PC-9 (cell line): Measurements from ENCODE around the gene ADORA2B. TPM values are rescaled to one million over a fixed set of nuclear protein-coding genes. Genes with fewer than 3 reads are reported as not detected.
A peak's percentile ranks its signal among the peaks of the same experiment; 100 is the strongest.

Experiments used
- BruUV-seq: library from RNA; stranded (reverse); fragments of 400-500 nt; replicated peaks from 2 replicates; lab custom pipeline; 2021; lab: Mats Ljungman, UMichigan
- CTCF ChIA-PET: fragments of 300-600 bp; sonication (Branson Sonifier 250); formaldehyde crosslinking; loops from one replicate; lab custom pipeline; 2022; ENCODE audit warnings: antibody characterized with exemption; lab: Charles Lee
- POLR2A ChIA-PET: fragments of 300-600 bp; sonication (Branson Sonifier 250); formaldehyde crosslinking; loops from one replicate; lab custom pipeline; 2022; ENCODE audit warnings: antibody characterized with exemption; ENCODE audit not compliant: unreplicated experiment; lab: Charles Lee
- DNase-seq, 2 experiments: peaks; one replicate each; pipeline versions ENCODE4 v3.0.0 to v3.0.0-alpha.2; 2015 to 2022; ENCODE audit warnings: mixed read lengths in 1 of 2
- H2AFZ ChIP-seq: fragments of 200-600 bp; sonication (generic); 2 replicates; pipeline ENCODE4 v1.8.1; 2017; ENCODE audit warnings: antibody characterized with exemption
- H3F3A ChIP-seq: fragments of 200-600 bp; sonication (generic); 2 replicates; pipeline ENCODE4 v1.8.1; 2017; ENCODE audit warnings: antibody characterized with exemption, mild to moderate bottlenecking, low read depth; ENCODE audit not compliant: insufficient read depth
- H3K27ac ChIP-seq: fragments of 200-600 bp; sonication (generic); 2 replicates; pipeline ENCODE4 v1.6.1; 2016; ENCODE audit warnings: mixed run types
- H3K27me3 ChIP-seq: fragments of 200-600 bp; sonication (generic); 2 replicates; pipeline ENCODE4 v1.6.1; 2016; ENCODE audit warnings: low read depth, mixed run types; ENCODE audit not compliant: insufficient read depth
- H3K36me3 ChIP-seq: fragments of 200-600 bp; sonication (generic); 2 replicates; pipeline ENCODE4 v1.6.1; 2016; ENCODE audit warnings: low read depth, mixed run types
- H3K4me1 ChIP-seq: fragments of 200-600 bp; sonication (generic); replicated peaks from 2 replicates; pipeline ENCODE4 v1.6.1; 2016; ENCODE audit warnings: mixed run types; ENCODE audit not compliant: insufficient read depth
- H3K4me2 ChIP-seq: fragments of 200-600 bp; sonication (generic); 2 replicates; pipeline ENCODE4 v1.6.1; 2017; ENCODE audit warnings: mixed run types
- H3K4me3 ChIP-seq: fragments of 200-600 bp; sonication (generic); 2 replicates; pipeline ENCODE4 v1.6.1; 2016; ENCODE audit warnings: mixed run types
- H3K79me2 ChIP-seq: fragments of 200-600 bp; sonication (generic); 2 replicates; pipeline ENCODE4 v1.6.1; 2017; ENCODE audit warnings: low read depth, mixed run types
- H3K9me2 ChIP-seq: fragments of 200-600 bp; sonication (generic); 2 replicates; pipeline ENCODE4 v1.8.1; 2017; ENCODE audit warnings: mild to moderate bottlenecking; ENCODE audit not compliant: insufficient read depth
- H3K9me3 ChIP-seq: fragments of 200-600 bp; sonication (generic); 2 replicates; pipeline ENCODE4 v1.8.1; 2016; ENCODE audit warnings: low read depth; ENCODE audit not compliant: insufficient read depth
- H4K20me1 ChIP-seq: fragments of 200-600 bp; sonication (generic); 2 replicates; pipeline ENCODE4 v1.8.1; 2017; ENCODE audit not compliant: insufficient read depth
- EZH2 ChIP-seq: fragments of 200-600 bp; sonication (generic); IDR thresholded peaks from 2 replicates; pipeline ENCODE4 v1.8.0; 2017; ENCODE audit warnings: antibody characterized with exemption, low read depth
- intact Hi-C: fragments of 100-400 bp; cut with micrococcal nuclease; formaldehyde crosslinking; loops from one replicate; pipeline ENCODE4 v1.10.0; 2022; ENCODE audit not compliant: unreplicated experiment
- total RNA-seq: library from RNA; stranded (reverse); gene quantifications from 2 replicates; pipeline ENCODE4 v1.2.3, GENCODE V29; 2021
- TF ChIP-seq, protein P1 (sequence below): fragments of 200-600 bp; sonication (generic); conservative IDR thresholded peaks from 2 replicates; pipeline ENCODE4 v1.6.1; 2017; ENCODE audit warnings: mixed run types, antibody characterized with exemption, mild to moderate bottlenecking, moderate library complexity

Gene ADORA2B
- total RNA-seq, 1 experiment from 2014 or later = 42.7 TPM

DNA sequence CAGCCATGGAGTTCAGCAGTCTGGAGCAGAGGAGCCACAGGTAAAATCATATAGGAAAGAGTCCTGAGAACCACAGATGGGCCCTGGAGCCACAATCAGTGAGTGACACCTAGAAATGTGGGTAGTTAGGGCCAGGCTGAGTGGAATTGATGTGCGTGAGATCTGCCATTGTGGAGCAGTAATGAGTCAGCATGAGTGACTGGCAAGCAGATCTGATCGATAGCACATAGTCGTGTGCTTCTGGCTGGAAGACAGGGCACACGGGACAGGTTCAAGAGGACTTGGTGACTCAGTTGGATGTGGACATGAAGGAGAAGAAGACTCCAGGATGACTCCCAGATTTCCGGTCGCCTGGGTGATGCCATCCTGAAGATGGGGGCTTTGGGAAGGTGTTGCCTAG, 12.3 kb downstream of the ADORA2B start:
- H3K9me2 ChIP-seq = no peaks in the 10 kb centered on the region
- intact Hi-C loops = loop anchor here (1.0 to 5.0 kb wide), 4 partner anchors 9 to 330 kb away; no protein-coding TSS in a partner anchor
- H3K27me3 ChIP-seq = no peaks in the 10 kb centered on the region
- BruUV-seq = TSS peak; percentile 75
- no peak overlapping the region for H3K4me3 ChIP-seq
- no peaks in the 10 kb centered on the region for H3K9me3 ChIP-seq
- no peaks in the 10 kb centered on the region for H3K36me3 ChIP-seq
- no peak for TF ChIP-seq EZH2
- TF ChIP-seq, protein P1, sequence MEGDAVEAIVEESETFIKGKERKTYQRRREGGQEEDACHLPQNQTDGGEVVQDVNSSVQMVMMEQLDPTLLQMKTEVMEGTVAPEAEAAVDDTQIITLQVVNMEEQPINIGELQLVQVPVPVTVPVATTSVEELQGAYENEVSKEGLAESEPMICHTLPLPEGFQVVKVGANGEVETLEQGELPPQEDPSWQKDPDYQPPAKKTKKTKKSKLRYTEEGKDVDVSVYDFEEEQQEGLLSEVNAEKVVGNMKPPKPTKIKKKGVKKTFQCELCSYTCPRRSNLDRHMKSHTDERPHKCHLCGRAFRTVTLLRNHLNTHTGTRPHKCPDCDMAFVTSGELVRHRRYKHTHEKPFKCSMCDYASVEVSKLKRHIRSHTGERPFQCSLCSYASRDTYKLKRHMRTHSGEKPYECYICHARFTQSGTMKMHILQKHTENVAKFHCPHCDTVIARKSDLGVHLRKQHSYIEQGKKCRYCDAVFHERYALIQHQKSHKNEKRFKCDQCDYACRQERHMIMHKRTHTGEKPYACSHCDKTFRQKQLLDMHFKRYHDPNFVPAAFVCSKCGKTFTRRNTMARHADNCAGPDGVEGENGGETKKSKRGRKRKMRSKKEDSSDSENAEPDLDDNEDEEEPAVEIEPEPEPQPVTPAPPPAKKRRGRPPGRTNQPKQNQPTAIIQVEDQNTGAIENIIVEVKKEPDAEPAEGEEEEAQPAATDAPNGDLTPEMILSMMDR = no peak
- ChIA-PET CTCF (interaction anchor here (0.7 to 1.6 kb wide), 3 partner anchors 8 to 83 kb away, joined by 3 to 5 read pairs (median 3); partner anchors contain the start of gene ADORA2B), POLR2A (no interaction called here)
- H3K4me2 ChIP-seq = peak overlapping the region; percentile 50
- H3K27ac ChIP-seq = peak overlapping the region; percentile 99
- DNase-seq = peak; percentile 66 to 80
- H3K79me2 ChIP-seq = peaks cover 90% of the 10 kb centered on the region
- no peaks in the 10 kb centered on the region for H4K20me1 ChIP-seq
- H3F3A ChIP-seq = peaks cover 66% of the 10 kb centered on the region
- H3K4me1 ChIP-seq = peaks cover 60% of the 10 kb centered on the region
- H2AFZ ChIP-seq = no peak overlapping the region

DNA sequence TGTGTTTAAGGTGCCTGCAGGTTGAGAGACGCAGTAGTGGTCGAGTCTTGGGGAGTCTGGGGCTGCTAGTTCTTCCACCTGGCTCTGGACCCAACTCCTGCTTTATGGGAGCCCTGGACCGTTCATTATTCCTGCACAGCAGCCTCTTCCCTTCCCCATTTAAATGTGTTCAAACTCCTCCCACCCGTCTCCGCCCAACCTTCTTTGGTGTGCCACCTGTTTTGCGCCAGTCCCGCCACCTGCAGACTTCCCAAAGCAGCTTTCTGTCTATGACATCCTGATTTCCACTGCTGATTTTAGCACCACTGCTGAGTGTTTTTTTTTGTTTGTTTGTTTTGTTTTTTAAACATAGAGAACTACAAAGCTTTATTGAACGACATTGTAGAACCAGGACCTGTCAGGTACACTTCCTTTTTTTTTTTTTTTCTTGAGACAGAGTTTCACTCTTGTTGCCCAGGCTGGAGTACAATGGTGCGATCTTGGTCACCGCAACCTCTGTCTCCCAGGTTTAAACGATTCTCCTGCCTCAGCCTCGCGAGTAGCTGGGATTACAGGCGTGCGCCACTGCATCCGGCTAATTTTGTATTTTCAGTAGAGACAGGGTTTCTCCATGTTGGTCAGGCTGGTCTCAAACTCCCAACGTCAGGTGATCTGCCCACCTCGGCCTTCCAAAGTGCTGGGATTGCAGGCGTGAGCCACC, 12.8 kb downstream of the ADORA2B start:
- Histone ChIP-seq H3K9me3 (no peaks in the 10 kb centered on the region), H2AFZ (no peak overlapping the region), H4K20me1 (no peaks in the 10 kb centered on the region), H3K79me2 (peaks cover 90% of the 10 kb centered on the region), H3K27me3 (no peaks in the 10 kb centered on the region), H3F3A (peaks cover 68% of the 10 kb centered on the region), H3K4me3 (no peak overlapping the region), H3K4me1 (peaks cover 65% of the 10 kb centered on the region), H3K9me2 (no peaks in the 10 kb centered on the region), H3K36me3 (no peaks in the 10 kb centered on the region), H3K27ac (peak overlapping the region; percentile 99), H3K4me2 (peak overlapping the region; percentile 80; the same call in 1 of the 2 replicates)
- CTCF ChIA-PET = interaction anchor here (0.7 to 1.6 kb wide), 3 partner anchors 9 to 83 kb away, joined by 3 to 5 read pairs (median 3); partner anchors contain the start of gene ADORA2B
- no peak for TF ChIP-seq EZH2
- TF ChIP-seq, protein P1 = no peak
- BruUV-seq = TSS peak; percentile 62
- peak; percentile 34 to 71 for DNase-seq
- intact Hi-C loops = loop anchor here (1.0 to 5.0 kb wide), 5 partner anchors 9 to 330 kb away; no protein-coding TSS in a partner anchor
- POLR2A ChIA-PET = interaction anchor here (0.5 to 0.8 kb wide), 2 partner anchors 13 to 481 kb away, joined by 3 to 6 read pairs; no protein-coding TSS in a partner anchor

GRCh38 chr17:15958484-15958854, 13.5 kb downstream of the ADORA2B start:
- no peaks in the 10 kb centered on the region for H3K9me3 ChIP-seq
- no peaks in the 10 kb centered on the region for H3K27me3 ChIP-seq
- POLR2A ChIA-PET = interaction anchor here (0.8 kb wide), 1 partner anchor 12 kb away, joined by 6 read pairs; no protein-coding TSS in a partner anchor
- DNase-seq = no peak
- H3K4me3 ChIP-seq = peak overlapping the region; percentile 32; the same call in 1 of the 2 replicates
- no peaks in the 10 kb centered on the region for H3K9me2 ChIP-seq
- no peaks in the 10 kb centered on the region for H3K36me3 ChIP-seq
- H3K79me2 ChIP-seq = peaks cover 90% of the 10 kb centered on the region
- H4K20me1 ChIP-seq = no peaks in the 10 kb centered on the region
- intact Hi-C loops = loop anchor here (2.0 to 5.0 kb wide), 2 partner anchors 300 to 329 kb away; no protein-coding TSS in a partner anchor
- H3K4me2 ChIP-seq = peak overlapping the region; percentile 80
- no peak overlapping the region for H2AFZ ChIP-seq
- H3K4me1 ChIP-seq = peaks cover 71% of the 10 kb centered on the region
- TF ChIP-seq EZH2 = no peak
- TF ChIP-seq, protein P1 = no peak
- peak overlapping the region; percentile 99 for H3K27ac ChIP-seq
- BruUV-seq = no TSS peak
- CTCF ChIA-PET = interaction anchor here (1.0 to 1.6 kb wide), 2 partner anchors 13 to 17 kb away, joined by 3 read pairs; partner anchors contain the start of gene ADORA2B
- H3F3A ChIP-seq = peaks cover 72% of the 10 kb centered on the region
